RWPE2 (cell line): ENCODE results near the gene VRK1.

ENCODE experiments used
- ATAC-seq: fragments of 200-7000 bp; cut with Tn5 transposase; 3 replicates; pipeline ENCODE4 v1.9.1; 2021; ENCODE audit warnings: low read depth
- DNase-seq: peaks from one replicate; pipeline ENCODE4 v3.0.0-alpha.2; 2020; ENCODE audit warnings: low spot score
- H3K27ac ChIP-seq: fragments of 450-650 bp; 2 replicates; pipeline ENCODE4 v1.5.1; 2017; ENCODE audit warnings: mild to moderate bottlenecking; ENCODE audit not compliant: poor library complexity, severe bottlenecking
- H3K27me3 ChIP-seq: fragments of 250-450 bp; sonication (Bioruptor Pico); 2 replicates; pipeline ENCODE4 v1.5.1; 2021; ENCODE audit warnings: mild to moderate bottlenecking, moderate library complexity; ENCODE audit not compliant: insufficient read depth, poor library complexity, severe bottlenecking
- H3K36me3 ChIP-seq: fragments of 250-450 bp; sonication (Bioruptor Pico); 2 replicates; pipeline ENCODE4 v1.5.1; 2020; ENCODE audit warnings: low read depth, mild to moderate bottlenecking, moderate library complexity
- H3K4me1 ChIP-seq: fragments of 250-450 bp; sonication (Bioruptor Pico); 2 replicates; pipeline ENCODE4 v1.5.1; 2021; ENCODE audit warnings: mild to moderate bottlenecking, moderate library complexity; ENCODE audit not compliant: insufficient read depth, poor library complexity, severe bottlenecking
- H3K4me3 ChIP-seq: fragments of 250-450 bp; sonication (Bioruptor Pico); 2 replicates; pipeline ENCODE4 v1.5.1; 2021; ENCODE audit warnings: mild to moderate bottlenecking, moderate library complexity; ENCODE audit not compliant: severe bottlenecking
- H3K9me3 ChIP-seq: fragments of 250-450 bp; sonication (Bioruptor Pico); 2 replicates; pipeline ENCODE4 v1.5.1; 2021; ENCODE audit warnings: mild to moderate bottlenecking, moderate library complexity; ENCODE audit not compliant: severe bottlenecking
- TF ChIP-seq, protein P1 (sequence below): fragments of 450-650 bp; IDR thresholded peaks from one replicate; pipeline ENCODE4 v1.5.1; 2017; ENCODE audit warnings: mild to moderate bottlenecking, moderate library complexity; ENCODE audit not compliant: poor library complexity, severe bottlenecking

VRK1 gene

DNA sequence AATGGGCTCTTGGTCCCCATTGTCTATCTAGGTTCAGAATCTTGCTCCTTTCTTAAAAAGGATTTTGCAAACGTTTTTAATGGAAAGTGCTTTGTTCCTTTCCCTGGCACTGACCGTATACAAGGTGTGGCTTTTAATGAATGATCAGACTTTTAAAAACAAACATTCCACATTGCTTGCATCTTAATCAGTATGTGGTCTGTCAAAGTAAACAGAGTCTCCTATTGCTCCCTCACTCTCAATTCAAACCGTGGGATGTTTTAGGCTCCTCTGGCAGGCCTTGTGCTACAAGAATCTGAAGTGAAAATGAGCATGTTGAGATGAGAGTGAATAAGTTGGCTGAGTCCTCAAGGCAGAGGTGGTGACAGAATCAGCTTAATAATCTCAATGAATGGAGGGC lies 107.0 kb downstream of the VRK1 start:
- DNase-seq (no peak), ATAC-seq (peak; percentile 85)
- H3K36me3 ChIP-seq, result no peaks in the 10 kb centered on the region
- H3K4me1 ChIP-seq, result peaks cover 6% of the 10 kb centered on the region
- no peak overlapping the region for H3K4me3 ChIP-seq
- H3K9me3 ChIP-seq, result no peaks in the 10 kb centered on the region
- TF ChIP-seq, protein P1, sequence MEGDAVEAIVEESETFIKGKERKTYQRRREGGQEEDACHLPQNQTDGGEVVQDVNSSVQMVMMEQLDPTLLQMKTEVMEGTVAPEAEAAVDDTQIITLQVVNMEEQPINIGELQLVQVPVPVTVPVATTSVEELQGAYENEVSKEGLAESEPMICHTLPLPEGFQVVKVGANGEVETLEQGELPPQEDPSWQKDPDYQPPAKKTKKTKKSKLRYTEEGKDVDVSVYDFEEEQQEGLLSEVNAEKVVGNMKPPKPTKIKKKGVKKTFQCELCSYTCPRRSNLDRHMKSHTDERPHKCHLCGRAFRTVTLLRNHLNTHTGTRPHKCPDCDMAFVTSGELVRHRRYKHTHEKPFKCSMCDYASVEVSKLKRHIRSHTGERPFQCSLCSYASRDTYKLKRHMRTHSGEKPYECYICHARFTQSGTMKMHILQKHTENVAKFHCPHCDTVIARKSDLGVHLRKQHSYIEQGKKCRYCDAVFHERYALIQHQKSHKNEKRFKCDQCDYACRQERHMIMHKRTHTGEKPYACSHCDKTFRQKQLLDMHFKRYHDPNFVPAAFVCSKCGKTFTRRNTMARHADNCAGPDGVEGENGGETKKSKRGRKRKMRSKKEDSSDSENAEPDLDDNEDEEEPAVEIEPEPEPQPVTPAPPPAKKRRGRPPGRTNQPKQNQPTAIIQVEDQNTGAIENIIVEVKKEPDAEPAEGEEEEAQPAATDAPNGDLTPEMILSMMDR, result no peak
- H3K27ac ChIP-seq, result no peak overlapping the region
- no peaks in the 10 kb centered on the region for H3K27me3 ChIP-seq

DNA sequence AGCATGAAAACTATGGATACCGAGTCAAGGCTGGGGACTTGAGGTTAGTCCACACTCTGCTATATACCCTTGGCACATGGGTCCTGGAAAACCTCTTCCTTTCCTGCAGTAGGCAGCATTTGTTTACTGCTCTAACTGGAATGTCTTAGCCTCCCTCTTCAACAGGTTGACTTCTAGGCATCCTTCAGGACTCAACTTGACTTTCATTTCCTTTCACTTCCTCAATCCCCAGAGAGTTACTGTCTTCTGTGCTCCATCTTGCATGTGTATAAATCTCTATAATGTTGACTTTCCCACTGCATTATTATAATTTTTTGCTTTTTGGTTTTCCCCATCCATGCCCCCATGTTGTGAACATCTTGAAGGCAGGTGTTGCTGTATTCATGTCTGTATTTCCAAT lies 107.9 kb downstream of the VRK1 start:
- ATAC-seq, result no peak
- Histone ChIP-seq H3K4me1 (peaks cover 6% of the 10 kb centered on the region), H3K27me3 (no peaks in the 10 kb centered on the region), H3K27ac (no peak overlapping the region), H3K4me3 (no peak overlapping the region), H3K36me3 (no peaks in the 10 kb centered on the region), H3K9me3 (peaks cover 2% of the 10 kb centered on the region)
- TF ChIP-seq, protein P1, result no peak
- DNase-seq, result no peak

DNA sequence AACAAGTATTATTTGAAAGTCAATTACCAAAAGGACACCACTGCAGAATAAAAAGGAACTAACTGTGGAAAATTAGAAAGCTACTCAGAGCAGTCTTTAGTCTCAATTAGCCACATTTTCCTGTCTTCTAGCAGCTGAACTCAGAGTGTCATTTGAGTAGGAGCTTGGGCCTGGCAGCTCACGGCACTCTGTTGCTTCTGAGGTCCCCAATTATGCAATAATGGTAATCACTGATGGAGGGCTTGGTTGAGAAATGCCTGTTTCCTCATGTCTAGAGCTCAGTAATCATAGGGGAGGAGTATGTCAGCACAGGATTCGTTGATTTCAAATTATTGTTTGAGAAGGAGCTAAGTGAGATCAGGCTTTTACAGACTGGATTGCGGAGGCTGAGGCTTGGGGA lies 108.6 kb downstream of the VRK1 start:
- DNase-seq (no peak), ATAC-seq (no peak)
- peaks cover 6% of the 10 kb centered on the region for H3K4me1 ChIP-seq
- H3K36me3 ChIP-seq, result no peaks in the 10 kb centered on the region
- H3K9me3 ChIP-seq, result peaks cover 2% of the 10 kb centered on the region
- H3K27ac ChIP-seq, result no peak overlapping the region
- TF ChIP-seq, protein P1, result no peak
- no peaks in the 10 kb centered on the region for H3K27me3 ChIP-seq
- H3K4me3 ChIP-seq, result no peak overlapping the region

DNA sequence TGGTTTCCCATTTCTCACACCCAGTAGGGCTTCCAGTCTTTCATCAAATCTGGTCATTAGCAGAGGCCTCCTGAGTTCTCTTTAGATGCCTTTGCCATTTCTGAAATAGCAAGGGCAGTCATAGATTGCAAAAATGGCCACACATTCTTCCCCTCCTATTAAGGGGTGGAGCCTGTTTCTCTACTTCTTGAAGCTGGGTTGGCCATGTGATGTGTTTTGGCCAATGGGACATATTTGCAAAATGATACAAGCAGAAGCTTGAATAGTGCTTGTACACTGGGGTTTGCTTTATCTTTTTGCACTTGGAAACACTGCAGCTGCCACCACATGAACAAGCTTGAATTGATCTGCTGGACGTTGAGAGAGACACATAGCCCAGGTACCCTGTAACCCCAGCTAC lies 109.3 kb downstream of the VRK1 start:
- Histone ChIP-seq H3K36me3 (no peaks in the 10 kb centered on the region), H3K4me1 (peaks cover 6% of the 10 kb centered on the region), H3K27me3 (no peaks in the 10 kb centered on the region), H3K27ac (no peak overlapping the region), H3K4me3 (no peak overlapping the region), H3K9me3 (peaks cover 2% of the 10 kb centered on the region)
- ATAC-seq, result no peak
- DNase-seq, result no peak
- TF ChIP-seq, protein P1, result no peak

DNA sequence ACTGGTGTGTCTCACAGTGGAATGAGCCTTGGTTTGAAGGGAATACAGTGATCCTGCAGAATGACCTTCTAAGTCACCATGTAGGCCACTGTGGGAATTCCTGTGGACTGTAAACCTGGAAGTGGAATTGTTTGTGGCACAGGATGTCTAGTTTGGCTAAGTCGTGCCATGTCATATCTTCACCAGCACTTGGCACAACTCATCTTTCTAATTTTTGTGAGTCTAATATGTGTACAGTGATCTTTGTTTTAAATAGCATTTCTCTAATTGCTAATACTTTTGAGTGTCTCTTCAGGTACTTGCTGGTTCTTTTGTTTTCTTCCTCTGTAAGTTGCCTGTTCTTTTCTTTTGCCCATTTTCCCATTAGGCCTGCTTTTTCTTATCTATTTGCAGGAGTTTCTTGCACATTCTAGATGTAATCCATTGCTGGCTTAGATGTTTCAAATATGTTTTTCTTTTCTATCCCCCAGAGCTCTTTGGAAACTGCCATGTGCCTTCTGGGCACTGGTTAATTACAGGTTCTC lies 112.7 kb downstream of the VRK1 start:
- Histone ChIP-seq H3K27ac (no peak overlapping the region), H3K36me3 (no peaks in the 10 kb centered on the region), H3K27me3 (no peaks in the 10 kb centered on the region), H3K9me3 (peaks cover 2% of the 10 kb centered on the region), H3K4me1 (no peaks in the 10 kb centered on the region), H3K4me3 (no peak overlapping the region)
- TF ChIP-seq, protein P1, result no peak
- DNase-seq (no peak), ATAC-seq (no peak)
